ENCODE results near the gene PDZD7. TPM values are rescaled to one million over a fixed set of nuclear protein-coding genes. Genes with fewer than 3 reads are reported as not detected.
A peak's percentile ranks its signal among the peaks of the same experiment; 100 is the strongest.

Gene PDZD7
- total RNA-seq, 2 donors from 2014 or later: 0.19 to 0.42 TPM

DNA sequence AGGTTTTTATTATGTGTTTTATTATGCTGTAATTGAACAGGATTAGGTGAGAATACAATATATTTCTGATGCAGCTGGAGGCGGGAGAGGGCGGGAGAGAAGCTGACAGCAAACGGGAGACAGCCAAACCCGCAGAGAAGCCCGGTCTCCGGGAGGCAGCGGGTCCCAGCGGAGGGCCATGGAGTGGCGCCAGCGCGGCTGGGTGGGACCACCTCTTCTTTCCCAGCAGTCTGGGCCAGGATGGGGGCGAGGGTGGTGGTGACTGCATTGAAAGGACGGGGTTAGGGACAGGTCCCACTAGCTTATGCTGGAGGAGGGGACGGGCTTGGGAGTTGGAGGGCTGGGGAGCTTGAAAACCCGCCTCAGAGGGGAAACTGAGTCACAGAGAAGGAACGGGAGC lies 16.3 kb upstream of the PDZD7 start:
- TF ChIP-seq, protein P1, sequence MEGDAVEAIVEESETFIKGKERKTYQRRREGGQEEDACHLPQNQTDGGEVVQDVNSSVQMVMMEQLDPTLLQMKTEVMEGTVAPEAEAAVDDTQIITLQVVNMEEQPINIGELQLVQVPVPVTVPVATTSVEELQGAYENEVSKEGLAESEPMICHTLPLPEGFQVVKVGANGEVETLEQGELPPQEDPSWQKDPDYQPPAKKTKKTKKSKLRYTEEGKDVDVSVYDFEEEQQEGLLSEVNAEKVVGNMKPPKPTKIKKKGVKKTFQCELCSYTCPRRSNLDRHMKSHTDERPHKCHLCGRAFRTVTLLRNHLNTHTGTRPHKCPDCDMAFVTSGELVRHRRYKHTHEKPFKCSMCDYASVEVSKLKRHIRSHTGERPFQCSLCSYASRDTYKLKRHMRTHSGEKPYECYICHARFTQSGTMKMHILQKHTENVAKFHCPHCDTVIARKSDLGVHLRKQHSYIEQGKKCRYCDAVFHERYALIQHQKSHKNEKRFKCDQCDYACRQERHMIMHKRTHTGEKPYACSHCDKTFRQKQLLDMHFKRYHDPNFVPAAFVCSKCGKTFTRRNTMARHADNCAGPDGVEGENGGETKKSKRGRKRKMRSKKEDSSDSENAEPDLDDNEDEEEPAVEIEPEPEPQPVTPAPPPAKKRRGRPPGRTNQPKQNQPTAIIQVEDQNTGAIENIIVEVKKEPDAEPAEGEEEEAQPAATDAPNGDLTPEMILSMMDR (IDR thresholded peaks at IDR 0.05): no peak
- H3K27me3 ChIP-seq: peaks cover 26% of the 10 kb centered on the region

DNA sequence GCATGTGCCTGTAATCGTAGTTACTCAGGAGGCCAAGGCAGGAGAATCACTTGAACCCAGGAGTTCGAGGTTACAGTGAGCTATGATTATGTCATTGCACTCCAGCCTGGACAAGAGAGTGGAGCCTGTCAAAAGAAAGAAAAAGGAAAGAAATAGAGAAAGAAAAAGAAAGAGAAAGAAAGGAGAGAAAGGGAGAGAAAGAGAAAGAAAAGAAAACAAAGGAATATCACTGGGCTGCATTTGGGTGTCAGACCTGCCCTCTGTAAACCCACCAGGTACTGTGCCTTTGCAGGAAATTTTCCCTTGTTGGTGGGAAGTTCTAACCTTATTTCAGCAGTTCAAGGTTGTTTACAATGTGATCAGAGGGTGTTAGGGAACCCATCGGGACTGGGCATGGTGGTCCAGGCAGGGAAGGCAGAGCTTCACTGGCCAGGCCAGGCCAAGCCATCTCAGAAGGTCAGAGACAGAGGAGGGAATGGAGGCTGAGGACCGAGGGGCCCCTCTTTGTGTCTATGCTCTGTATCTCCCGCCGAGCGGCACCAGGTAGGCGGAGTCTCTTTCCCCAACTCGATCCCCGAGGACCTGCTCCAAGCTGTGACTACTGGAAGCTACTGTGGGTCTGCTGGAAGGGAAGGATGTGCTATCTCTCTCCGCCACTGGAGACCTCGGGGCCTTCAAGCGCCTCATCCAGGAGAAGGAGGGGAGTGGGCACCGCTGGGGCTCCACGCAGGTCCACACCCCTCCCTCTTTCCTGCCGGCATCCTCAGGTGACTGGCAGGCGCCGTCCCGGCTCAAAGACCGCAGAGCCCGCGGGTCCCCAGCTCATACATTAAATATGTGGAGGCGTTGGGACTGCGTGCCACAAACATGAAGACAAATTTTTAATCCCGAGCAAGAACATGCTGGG lies 15.7 kb upstream of the PDZD7 start:
- no peaks in the 10 kb centered on the region for H3K9me3 ChIP-seq
- H3K27me3 ChIP-seq: peaks cover 26% of the 10 kb centered on the region
- no peak overlapping the region for H3K27ac ChIP-seq
- no peaks in the 10 kb centered on the region for H3K4me1 ChIP-seq
- intact Hi-C loops (cut with DNase I): no loop called here
- no peak for DNase-seq
- H3K4me3 ChIP-seq: no peak overlapping the region
- H3K36me3 ChIP-seq: no peaks in the 10 kb centered on the region
- H3K9ac ChIP-seq (ENCODE audit: low read depth in 2 of 2, low read length in 2 of 2): no peak overlapping the region
- TF ChIP-seq, protein P1 (IDR thresholded peaks at IDR 0.05): no peak

More for the DNA sequence above, 16.3 kb upstream of the PDZD7 start:
- no peak for DNase-seq
- intact Hi-C loops (cut with DNase I): no loop called here
- Histone ChIP-seq H3K9ac (ENCODE audit: low read depth in 2 of 2, low read length in 2 of 2) (no peak overlapping the region), H3K9me3 (no peaks in the 10 kb centered on the region), H3K36me3 (no peaks in the 10 kb centered on the region), H3K4me1 (no peaks in the 10 kb centered on the region), H3K27ac (no peak overlapping the region), H3K4me3 (no peak overlapping the region)

DNA sequence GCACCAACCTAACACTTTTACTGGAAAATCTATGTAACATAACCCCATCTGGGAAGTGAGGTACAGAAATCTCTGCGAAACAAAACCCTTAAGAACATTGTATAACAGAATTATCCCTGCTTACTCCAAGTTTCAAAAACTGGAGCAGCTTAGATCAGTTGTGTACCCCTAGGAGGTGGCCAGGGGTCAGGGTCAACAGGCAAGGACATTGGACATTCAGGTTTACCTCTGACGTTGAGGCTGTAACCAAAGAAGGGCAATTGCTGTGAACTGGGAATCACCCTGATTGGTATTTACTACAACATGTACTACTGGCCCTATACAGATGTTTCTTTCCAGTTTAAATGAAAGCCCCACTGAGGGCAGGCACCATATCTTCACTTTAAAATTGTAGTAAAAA lies 13.2 kb upstream of the PDZD7 start:
- Histone ChIP-seq H3K27ac (peak overlapping the region; percentile 93), H3K9me3 (no peaks in the 10 kb centered on the region), H3K27me3 (peaks cover 16% of the 10 kb centered on the region), H3K9ac (ENCODE audit: low read depth in 2 of 2, low read length in 2 of 2) (no peak overlapping the region), H3K4me3 (no peak overlapping the region), H3K36me3 (peaks cover 5% of the 10 kb centered on the region), H3K4me1 (no peaks in the 10 kb centered on the region)
- TF ChIP-seq, protein P1 (IDR thresholded peaks at IDR 0.05): no peak
- no peak for DNase-seq
- intact Hi-C loops (cut with DNase I): no loop called here

DNA sequence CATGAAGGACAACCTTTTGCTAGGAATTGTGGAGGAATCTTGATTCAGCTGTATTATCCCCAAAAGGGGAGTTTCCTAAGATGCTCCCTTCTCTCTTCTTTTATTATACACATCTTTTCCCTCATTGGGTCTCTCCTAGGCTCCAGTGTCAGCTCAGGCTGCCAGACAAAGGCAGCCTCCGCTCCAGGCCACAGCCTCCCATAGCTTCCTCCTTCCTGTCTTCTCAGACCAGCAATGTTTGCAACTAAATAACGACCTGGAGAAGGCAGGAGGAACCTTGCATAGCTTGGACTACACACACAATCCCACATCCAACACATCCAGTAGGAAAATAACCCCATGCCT lies 12.4 kb upstream of the PDZD7 start:
- H3K4me3 ChIP-seq: peak overlapping the region; percentile 36
- TF ChIP-seq, protein P1 (IDR thresholded peaks at IDR 0.05): no peak
- H3K9me3 ChIP-seq: no peaks in the 10 kb centered on the region
- no peak for DNase-seq
- H3K36me3 ChIP-seq: peaks cover 6% of the 10 kb centered on the region
- H3K4me1 ChIP-seq: no peaks in the 10 kb centered on the region
- H3K9ac ChIP-seq (ENCODE audit: low read depth in 2 of 2, low read length in 2 of 2): peak overlapping the region; percentile 45 to 94
- H3K27ac ChIP-seq: peak overlapping the region; percentile 93
- intact Hi-C loops (cut with DNase I): no loop called here
- peaks cover 8% of the 10 kb centered on the region for H3K27me3 ChIP-seq

DNA sequence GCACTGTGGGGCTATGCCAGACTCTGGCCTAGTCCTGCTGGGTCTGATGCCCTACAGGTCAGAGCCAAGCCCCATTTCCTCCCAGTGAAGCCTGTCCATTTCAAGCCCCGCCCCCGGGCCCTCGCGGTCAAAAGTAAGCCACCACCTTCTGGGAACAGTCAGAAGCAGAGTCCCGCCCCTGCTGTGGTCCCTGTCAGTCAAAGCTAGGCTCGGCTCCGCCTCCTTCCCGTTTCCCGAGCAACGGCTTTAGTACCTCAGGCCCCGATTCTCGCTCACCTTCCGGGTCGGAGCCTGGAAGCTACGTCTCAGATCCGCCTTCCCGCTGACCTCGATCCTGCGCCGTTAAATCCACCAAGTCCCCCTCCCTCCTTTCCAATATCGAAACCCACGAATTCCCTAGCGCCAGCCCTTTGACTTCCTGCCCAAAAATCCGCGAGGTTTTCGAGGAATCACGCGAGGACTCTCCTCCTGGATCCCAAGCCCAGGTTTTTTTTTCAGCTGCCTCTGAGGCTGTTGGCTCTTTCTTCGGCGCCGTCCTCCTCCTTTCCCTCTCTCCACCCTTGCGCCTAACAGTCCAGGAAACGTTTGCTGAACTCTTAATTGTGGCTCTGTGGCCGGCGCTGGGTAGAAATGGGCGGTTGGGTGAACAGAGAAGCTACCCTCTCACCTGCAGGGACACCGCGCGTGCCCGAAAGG lies 11.9 kb upstream of the PDZD7 start:
- intact Hi-C loops (cut with DNase I): no loop called here
- Histone ChIP-seq H3K36me3 (peaks cover 6% of the 10 kb centered on the region), H3K9ac (ENCODE audit: low read depth in 2 of 2, low read length in 2 of 2) (peak overlapping the region; percentile 57 to 94), H3K27me3 (peaks cover 2% of the 10 kb centered on the region), H3K4me1 (no peaks in the 10 kb centered on the region), H3K27ac (peak overlapping the region; percentile 93), H3K9me3 (no peaks in the 10 kb centered on the region), H3K4me3 (peak overlapping the region; percentile 36)
- DNase-seq: peak; percentile 99
- TF ChIP-seq, protein P1 (IDR thresholded peaks at IDR 0.05): no peak
